HepG2 (cell line): ENCODE results near the gene SRCAP. TPM values are rescaled to one million over a fixed set of nuclear protein-coding genes. Genes with fewer than 3 reads are reported as not detected.
A peak's percentile ranks its signal among the peaks of the same experiment; 100 is the strongest.

Experiments
- EZH2 ChIP-seq: conservative IDR thresholded peaks from 2 replicates; pipeline ENCODE4 v1.6.1; 2012; ENCODE audit warnings: mild to moderate bottlenecking, low read depth, low read length, moderate library complexity
- GTF2F1 ChIP-seq: fragments of 150-350 bp; IDR thresholded peaks from 2 replicates; pipeline ENCODE4 v1.6.1; 2014; ENCODE audit warnings: low read length
- HNRNPK ChIP-seq: fragments of 200-400 bp; formaldehyde crosslinking; IDR thresholded peaks from 2 replicates; pipeline ENCODE4 v1.6.1; 2018; ENCODE audit warnings: low read length, low read depth, moderate library complexity, mild to moderate bottlenecking; ENCODE audit not compliant: poor library complexity, severe bottlenecking
- HOXA3 ChIP-seq: sonication (generic); formaldehyde crosslinking; IDR thresholded peaks from 2 replicates; pipeline ENCODE4 v1.5.0; 2020; ENCODE audit warnings: missing genetic modification reagents
- KDM1A ChIP-seq: IDR thresholded peaks from 2 replicates; pipeline ENCODE4 v1.6.1; 2016; ENCODE audit warnings: missing compliant biosample characterization
- MTF2 ChIP-seq: sonication (generic); formaldehyde crosslinking; IDR thresholded peaks from 2 replicates; pipeline ENCODE4 v1.5.0; 2020; ENCODE audit warnings: missing genetic modification reagents, borderline replicate concordance
- NFE2L2 ChIP-seq: fragments of 150-350 bp; IDR thresholded peaks from 2 replicates; pipeline ENCODE4 v1.6.1; 2014; ENCODE audit warnings: low read length
- NR2F6 ChIP-seq, 2 experiments: IDR thresholded peaks; 2 replicates each; pipeline ENCODE4 v1.6.1; 2016; ENCODE audit warnings: antibody characterized with exemption in 1 of 2, mild to moderate bottlenecking in 1 of 2
- PHF20 ChIP-seq: sonication (generic); formaldehyde crosslinking; IDR thresholded peaks from 2 replicates; pipeline ENCODE4 v1.5.0; 2020; ENCODE audit warnings: mild to moderate bottlenecking, missing genetic modification reagents
- PITX1 ChIP-seq: sonication (generic); formaldehyde crosslinking; IDR thresholded peaks from 2 replicates; pipeline ENCODE4 v1.5.1; 2020; ENCODE audit warnings: mild to moderate bottlenecking, missing genetic modification reagents
- POLR2AphosphoS5 ChIP-seq: IDR thresholded peaks from 2 replicates; pipeline ENCODE4 v1.6.1; 2012; ENCODE audit warnings: low read depth, low read length
- RFXAP ChIP-seq: sonication (generic); formaldehyde crosslinking; IDR thresholded peaks from 2 replicates; pipeline ENCODE4 v1.4.0; 2020; ENCODE audit warnings: missing genetic modification reagents, borderline replicate concordance
- SMAD3 ChIP-seq: sonication (generic); formaldehyde crosslinking; IDR thresholded peaks from 2 replicates; pipeline ENCODE4 v1.4.0; 2020; ENCODE audit warnings: missing genetic modification reagents
- SNAI1 ChIP-seq: sonication (generic); formaldehyde crosslinking; IDR thresholded peaks from 2 replicates; pipeline ENCODE4 v1.5.0; 2020; ENCODE audit warnings: mild to moderate bottlenecking, missing genetic modification reagents, borderline replicate concordance
- SOX13 ChIP-seq, 3 experiments: fragments of 450-650 bp in 1 of 3; sonication (generic) in 1 of 3; formaldehyde crosslinking in 1 of 3; IDR thresholded peaks in 2 of 3; conservative IDR thresholded peaks in 1 of 3; 2 replicates each; pipeline versions ENCODE4 v1.5.0 to v1.6.1; 2016 to 2020; ENCODE audit warnings: antibody characterized with exemption in 1 of 3, mild to moderate bottlenecking in 1 of 3, missing compliant biosample characterization in 1 of 3, missing genetic modification reagents in 1 of 3, moderate library complexity in 1 of 3
- ZBTB38 ChIP-seq: sonication (generic); formaldehyde crosslinking; IDR thresholded peaks from 2 replicates; pipeline ENCODE4 v1.5.1; 2020; ENCODE audit warnings: mild to moderate bottlenecking, missing genetic modification reagents
- ZNF234 ChIP-seq: sonication (generic); formaldehyde crosslinking; conservative IDR thresholded peaks from 2 replicates; pipeline ENCODE4 v1.5.1; 2020; ENCODE audit warnings: mild to moderate bottlenecking, missing genetic modification reagents
- ZNF253 ChIP-seq: sonication (generic); formaldehyde crosslinking; IDR thresholded peaks from 2 replicates; pipeline ENCODE4 v1.8.0; 2022; ENCODE audit warnings: mild to moderate bottlenecking, missing genetic modification reagents, borderline replicate concordance
- ZNF563 ChIP-seq: sonication (generic); formaldehyde crosslinking; IDR thresholded peaks from 2 replicates; pipeline ENCODE4 v1.8.0; 2022; ENCODE audit warnings: mild to moderate bottlenecking, moderate library complexity, missing genetic modification reagents
- ZNF615 ChIP-seq: sonication (generic); formaldehyde crosslinking; IDR thresholded peaks from 2 replicates; pipeline ENCODE4 v1.5.0; 2020; ENCODE audit warnings: mild to moderate bottlenecking, missing genetic modification reagents, borderline replicate concordance
- ZNF772 ChIP-seq: sonication (generic); formaldehyde crosslinking; IDR thresholded peaks from 2 replicates; pipeline ENCODE4 v1.5.0; 2020; ENCODE audit warnings: mild to moderate bottlenecking, missing genetic modification reagents
- polyA plus RNA-seq, 8 experiments: library from polyadenylated mRNA; depleted of rRNA in 3 of 8; stranded (reverse) in 7 of 8; unstranded in 1 of 8; fragments of >200 nt; fragmentation: Illumina TruSeq in 4 of 8; extraction: Trizol in 4 of 8; gene quantifications; 2 replicates each; pipeline versions ENCODE4 v1.2.1 to v1.2.3, GENCODE V29; 2011 to 2016; ENCODE audit warnings: low read depth in 4 of 8, missing spikeins in 1 of 8, mixed read lengths in 1 of 8; ENCODE audit not compliant: insufficient read depth in 1 of 8
- total RNA-seq, 5 experiments: library from RNA; depleted of rRNA; stranded (reverse); fragments of >200 nt; fragmentation: Illumina TruSeq; extraction: Trizol; gene quantifications; 2 replicates each; pipeline ENCODE4 v1.2.3, GENCODE V29; 2016; ENCODE audit warnings: low read depth in 1 of 5
- TF ChIP-seq, protein P1 (sequence below): IDR thresholded peaks from 2 replicates; pipeline ENCODE4 v1.6.1; 2012; ENCODE audit warnings: inconsistent platforms
- TF ChIP-seq, protein P2 (sequence below): sonication (generic); formaldehyde crosslinking; IDR thresholded peaks from 2 replicates; pipeline ENCODE4 v1.8.0; 2022; ENCODE audit warnings: mild to moderate bottlenecking, missing genetic modification reagents, moderate library complexity
- TF ChIP-seq, protein P3 (sequence below): sonication (generic); formaldehyde crosslinking; IDR thresholded peaks from 2 replicates; pipeline ENCODE4 v1.5.1; 2020; ENCODE audit warnings: mild to moderate bottlenecking, moderate library complexity, missing genetic modification reagents

The SRCAP gene
- total and polyA plus RNA-seq, 2 of the 13 experiments (the other 11 are each of a cell fraction or from before 2014, with no cell fraction given), result 4.9 to 9.0 TPM

DNA sequence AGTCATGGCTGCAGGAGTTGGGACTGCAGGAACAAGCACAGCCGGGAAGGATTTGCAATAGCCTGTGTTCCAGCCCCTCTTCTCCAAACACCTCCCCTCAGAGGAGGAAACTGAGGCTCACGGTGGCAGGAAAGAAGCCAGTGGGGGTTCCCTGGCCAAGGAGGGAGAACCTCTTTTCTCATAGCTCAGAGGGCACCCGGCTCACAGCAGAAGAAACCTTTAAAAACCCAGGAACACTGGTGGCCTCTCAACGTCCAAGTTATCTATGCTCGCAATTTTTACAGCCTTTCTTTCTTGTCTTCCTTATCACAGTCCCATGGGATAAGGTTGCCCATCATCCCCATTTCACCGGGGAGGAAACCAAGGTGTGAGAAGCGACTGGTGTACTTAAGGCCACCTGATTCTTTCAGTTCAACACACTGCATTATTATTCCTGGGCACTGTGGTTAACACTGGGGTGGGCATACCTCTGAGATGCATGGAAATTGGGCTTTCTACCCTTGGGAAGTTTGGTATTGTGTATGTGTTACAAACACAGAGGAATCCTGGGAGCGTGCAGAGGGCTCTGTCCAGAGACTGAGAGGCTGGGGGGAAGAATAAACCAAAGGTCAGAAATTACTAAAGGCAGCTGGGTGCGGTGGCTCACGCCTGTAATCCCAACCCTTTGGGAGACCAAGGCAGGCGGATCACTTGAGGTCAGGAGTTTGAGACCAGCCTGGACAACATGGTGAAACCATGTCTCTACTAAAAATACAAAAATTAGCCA, 88.8 kb downstream of the SRCAP start (continued):
- TF ChIP-seq ZNF563, result no peak
- TF ChIP-seq, protein P1, sequence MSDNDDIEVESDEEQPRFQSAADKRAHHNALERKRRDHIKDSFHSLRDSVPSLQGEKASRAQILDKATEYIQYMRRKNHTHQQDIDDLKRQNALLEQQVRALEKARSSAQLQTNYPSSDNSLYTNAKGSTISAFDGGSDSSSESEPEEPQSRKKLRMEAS, result 0 out of 2 replicates have a peak, but pooled peaks have one; percentile 6
- no peak for TF ChIP-seq HNRNPK
- TF ChIP-seq SOX13 (IDR thresholded peaks at IDR 0.05), result no peak
- TF ChIP-seq SOX13 (CRISPR knock-in tag; conservative IDR thresholded peaks at IDR 0.05 in 1 of 2, IDR thresholded peaks at IDR 0.05 in 1 of 2), result peak in 1 of 2 experiments; percentile 19; a peak in 1 of 4 replicates
- no peak for TF ChIP-seq GTF2F1
- TF ChIP-seq ZNF234 (CRISPR knock-in tag), result no peak
- no peak for TF ChIP-seq ZBTB38 (CRISPR knock-in tag)
- no peak for TF ChIP-seq EZH2
- no peak for TF ChIP-seq NR2F6 (IDR thresholded peaks at IDR 0.05)
- peak; percentile 40; the same call in 1 of the 2 replicates for TF ChIP-seq NR2F6 (CRISPR knock-in tag; IDR thresholded peaks at IDR 0.05)
- TF ChIP-seq PITX1 (CRISPR knock-in tag), result peak; percentile 69
- 0 out of 2 replicates have a peak, but pooled peaks have one; percentile 2 for TF ChIP-seq NFE2L2
- peak; percentile 39; the same call in 1 of the 2 replicates for TF ChIP-seq HOXA3
- TF ChIP-seq, protein P2, sequence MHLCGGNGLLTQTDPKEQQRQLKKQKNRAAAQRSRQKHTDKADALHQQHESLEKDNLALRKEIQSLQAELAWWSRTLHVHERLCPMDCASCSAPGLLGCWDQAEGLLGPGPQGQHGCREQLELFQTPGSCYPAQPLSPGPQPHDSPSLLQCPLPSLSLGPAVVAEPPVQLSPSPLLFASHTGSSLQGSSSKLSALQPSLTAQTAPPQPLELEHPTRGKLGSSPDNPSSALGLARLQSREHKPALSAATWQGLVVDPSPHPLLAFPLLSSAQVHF (CRISPR knock-in tag), result no peak
- peak; percentile 75; the same call in 1 of the 2 replicates for TF ChIP-seq KDM1A (CRISPR knock-in tag)
- peak; percentile 52; the same call in 1 of the 2 replicates for TF ChIP-seq PHF20 (CRISPR knock-in tag)
- peak; percentile 75; the same call in 1 of the 2 replicates for TF ChIP-seq SNAI1
- peak; percentile 66 for TF ChIP-seq POLR2AphosphoS5
- TF ChIP-seq ZNF615, result no peak; the same call in 1 of the 2 replicates
- TF ChIP-seq MTF2 (CRISPR knock-in tag), result 0 out of 2 replicates have a peak, but pooled peaks have one; percentile 49
- TF ChIP-seq, protein P3, sequence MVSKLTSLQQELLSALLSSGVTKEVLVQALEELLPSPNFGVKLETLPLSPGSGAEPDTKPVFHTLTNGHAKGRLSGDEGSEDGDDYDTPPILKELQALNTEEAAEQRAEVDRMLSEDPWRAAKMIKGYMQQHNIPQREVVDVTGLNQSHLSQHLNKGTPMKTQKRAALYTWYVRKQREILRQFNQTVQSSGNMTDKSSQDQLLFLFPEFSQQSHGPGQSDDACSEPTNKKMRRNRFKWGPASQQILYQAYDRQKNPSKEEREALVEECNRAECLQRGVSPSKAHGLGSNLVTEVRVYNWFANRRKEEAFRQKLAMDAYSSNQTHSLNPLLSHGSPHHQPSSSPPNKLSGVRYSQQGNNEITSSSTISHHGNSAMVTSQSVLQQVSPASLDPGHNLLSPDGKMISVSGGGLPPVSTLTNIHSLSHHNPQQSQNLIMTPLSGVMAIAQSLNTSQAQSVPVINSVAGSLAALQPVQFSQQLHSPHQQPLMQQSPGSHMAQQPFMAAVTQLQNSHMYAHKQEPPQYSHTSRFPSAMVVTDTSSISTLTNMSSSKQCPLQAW (CRISPR knock-in tag), result peak; percentile 72
- 0 out of 2 replicates have a peak, but pooled peaks have one; percentile 23 for TF ChIP-seq SMAD3 (CRISPR knock-in tag)
- no peak for TF ChIP-seq ZNF253 (CRISPR knock-in tag)
- TF ChIP-seq RFXAP (CRISPR knock-in tag), result peak; percentile 62; the same call in 1 of the 2 replicates
- TF ChIP-seq ZNF772 (CRISPR knock-in tag), result no peak
